GM12878 (cell line): ENCODE results near the gene MYL12A. TPM values are rescaled to one million over a fixed set of nuclear protein-coding genes. Genes with fewer than 3 reads are reported as not detected.

Experiments
- ATAC-seq: fragments of 200-7000 bp; cut with Tn5 transposase; 3 replicates; pipeline ENCODE4 v1.9.1; 2020; ENCODE audit warnings: mild to moderate bottlenecking, moderate library complexity
- BruUV-seq: library from RNA; stranded (reverse); fragments of 400-500 nt; replicated peaks from 2 replicates; lab custom pipeline; 2021; lab: Mats Ljungman, UMichigan
- CTCF ChIA-PET: fragments of 300-600 bp; sonication (Branson Sonifier 250); formaldehyde crosslinking; extraction: SDS; loops from one replicate; lab custom pipeline; 2021; ENCODE audit warnings: inconsistent platforms; lab: Yijun Ruan, JAX
- POLR2A ChIA-PET: fragments of 350-600 bp; formaldehyde crosslinking; extraction: SDS; loops from one replicate; lab custom pipeline; 2021; ENCODE audit warnings: inconsistent platforms; lab: Charles Lee
- RAD21 ChIA-PET: fragments of 300-600 bp; sonication (Branson Sonifier 250); formaldehyde crosslinking; loops from one replicate; lab custom pipeline; 2023; ENCODE audit warnings: antibody characterized with exemption; ENCODE audit not compliant: unreplicated experiment; lab: Charles Lee
- SMC1A ChIA-PET: fragments of 300-600 bp; sonication (Branson Sonifier 250); formaldehyde crosslinking; loops from one replicate; lab custom pipeline; 2023; ENCODE audit not compliant: unreplicated experiment, uncharacterized antibody; lab: Charles Lee
- DNase-seq: peaks from one replicate; pipeline ENCODE4 v3.0.0-alpha.2; 2011; ENCODE audit warnings: low read depth, low spot score
- FAIRE-seq: peaks from 3 replicates; lab custom pipeline; 2011; peaks lifted over from hg19 to GRCh38; lab: Jason Lieb, UNC
- H2AFZ ChIP-seq: 2 replicates; pipeline ENCODE4 v1.6.0; 2011; ENCODE audit warnings: low read depth, low read length, control low read depth; ENCODE audit not compliant: control insufficient read depth
- H3K27ac ChIP-seq: 2 replicates; pipeline ENCODE4 v1.5.1; 2011; ENCODE audit warnings: control low read depth; ENCODE audit not compliant: control insufficient read depth, insufficient read depth
- H3K27me3 ChIP-seq, 2 experiments: replicated peaks in 1 of 2; 2 replicates each; pipeline versions ENCODE4 v1.6.0 to v1.6.1; 2011; ENCODE audit warnings: low read length in 1 of 2; ENCODE audit not compliant: control insufficient read depth in 2 of 2, insufficient read depth in 2 of 2
- H3K36me3 ChIP-seq, 2 experiments: 2 replicates each; pipeline ENCODE4 v1.5.1; 2011; ENCODE audit warnings: low read length in 1 of 2; ENCODE audit not compliant: control insufficient read depth in 2 of 2, insufficient read depth in 2 of 2
- H3K4me1 ChIP-seq: 2 replicates; pipeline ENCODE4 v1.6.1; 2011; ENCODE audit warnings: mild to moderate bottlenecking, low read length, moderate library complexity, mixed read lengths; ENCODE audit not compliant: control insufficient read depth, insufficient read depth
- H3K4me2 ChIP-seq: 2 replicates; pipeline ENCODE4 v1.6.0; 2011; ENCODE audit warnings: control low read depth; ENCODE audit not compliant: control insufficient read depth, insufficient read depth
- H3K4me3 ChIP-seq: fragments of 200-600 bp; sonication (generic); 2 replicates; pipeline ENCODE4 v1.5.1; 2016
- H3K79me2 ChIP-seq: 2 replicates; pipeline ENCODE4 v1.6.0; 2011; ENCODE audit warnings: low read length; ENCODE audit not compliant: control insufficient read depth, insufficient read depth
- H3K9ac ChIP-seq: 2 replicates; pipeline ENCODE4 v1.8.0; 2011; ENCODE audit warnings: low read length, control low read depth, mixed read lengths; ENCODE audit not compliant: control insufficient read depth, insufficient read depth
- H3K9me3 ChIP-seq: replicated peaks from 3 replicates; pipeline ENCODE4 v1.5.1; 2011; ENCODE audit warnings: mild to moderate bottlenecking, low read length; ENCODE audit not compliant: control insufficient read depth, insufficient read depth
- H4K20me1 ChIP-seq: 2 replicates; pipeline ENCODE4 v1.6.0; 2011; ENCODE audit not compliant: control insufficient read depth, insufficient read depth
- BCL11A ChIP-seq: IDR thresholded peaks from 2 replicates; pipeline ENCODE4 v1.6.1; 2011; ENCODE audit warnings: low read depth, low read length
- ESRRA ChIP-seq: IDR thresholded peaks from 2 replicates; pipeline ENCODE4 v1.6.1; 2012; ENCODE audit warnings: mild to moderate bottlenecking, low read length, improper control_type of control experiment
- HDAC2 ChIP-seq: fragments of 200-600 bp; sonication (generic); IDR thresholded peaks from 2 replicates; pipeline ENCODE4 v1.6.1; 2017
- HDAC6 ChIP-seq: fragments of 200-600 bp; sonication (generic); IDR thresholded peaks from one replicate; pipeline ENCODE4 v1.8.0; 2017; ENCODE audit warnings: antibody characterized with exemption; ENCODE audit not compliant: unreplicated experiment
- NFXL1 ChIP-seq: fragments of 450-650 bp; IDR thresholded peaks from 2 replicates; pipeline ENCODE4 v1.6.1; 2017; ENCODE audit warnings: antibody characterized with exemption, mild to moderate bottlenecking, borderline replicate concordance
- RAD21 ChIP-seq: IDR thresholded peaks from 2 replicates; pipeline ENCODE4 v1.6.1; 2011; ENCODE audit warnings: mild to moderate bottlenecking, low read depth, low read length, moderate library complexity; ENCODE audit not compliant: insufficient read depth
- SMC3 ChIP-seq: IDR thresholded peaks from 2 replicates; pipeline ENCODE4 v1.6.1; 2011; ENCODE audit warnings: low read length, improper control_type of control experiment, borderline replicate concordance
- ZNF384 ChIP-seq: IDR thresholded peaks from 2 replicates; pipeline ENCODE4 v1.6.1; 2012; ENCODE audit warnings: low read depth, mild to moderate bottlenecking, low read length, improper control_type of control experiment, borderline replicate concordance
- WGBS: methylation state at CpG from one replicate; pipeline ENCODE4 v1.1.6; 2016; ENCODE audit warnings: low lambda C conversion rate; ENCODE audit not compliant: insufficient replicate concordance, insufficient coverage; ENCODE audit errors: missing lambda C conversion rate; 5-methylcytosine and 5-hydroxymethylcytosine counted together
- in situ Hi-C: fragments of 300-500 bp; cut with MboI; formaldehyde crosslinking; loops from 9 replicates; pipeline ENCODE4 v1.14.3; 2018; ENCODE audit warnings: mixed read lengths
- intact Hi-C: fragments of 100-400 bp; cut with micrococcal nuclease; formaldehyde crosslinking; loops from one replicate; pipeline ENCODE4 v1.14.2; 2022; ENCODE audit not compliant: unreplicated experiment
- polyA plus RNA-seq, 11 experiments: library from polyadenylated mRNA; depleted of rRNA in 4 of 11; unstranded in 6 of 11; stranded (reverse) in 5 of 11; fragments of >200 nt; fragmentation: Nextera tagmentation in 4 of 11; fragmentation: Illumina TruSeq in 1 of 11; extraction: Ambion mirVana in 4 of 11; extraction: Trizol in 1 of 11; gene quantifications; 1 replicate in 1 of 11; 2 replicates in 10 of 11; pipeline versions ENCODE4 v1.2.1 to v1.2.3, GENCODE V29; 2011 to 2016; ENCODE audit warnings: inconsistent platforms in 2 of 11, missing spikeins in 2 of 11, low read depth in 1 of 11
- total RNA-seq, 4 experiments: library from RNA; depleted of rRNA in 3 of 4; stranded (reverse); fragments of >200 nt in 3 of 4; fragmentation: Illumina TruSeq in 1 of 4; extraction: Trizol in 1 of 4; gene quantifications; 2 replicates each; pipeline versions ENCODE4 v1.2.1 to v1.2.3, GENCODE V29; 2013 to 2021
- TF ChIP-seq, protein P1 (sequence below): fragments of 450-650 bp; IDR thresholded peaks from 2 replicates; pipeline ENCODE4 v1.6.1; 2017; ENCODE audit warnings: mild to moderate bottlenecking, moderate library complexity
- TF ChIP-seq, protein P2 (sequence below): fragments of 450-650 bp; IDR thresholded peaks from 2 replicates; pipeline ENCODE4 v1.6.1; 2016; ENCODE audit warnings: mild to moderate bottlenecking
- TF ChIP-seq, protein P3 (sequence below), 3 experiments: IDR thresholded peaks in 2 of 3; conservative IDR thresholded peaks in 1 of 3; 2 replicates each; pipeline ENCODE4 v1.5.1; 2011; ENCODE audit warnings: low read depth in 3 of 3, low read length in 3 of 3, mild to moderate bottlenecking in 3 of 3, control low read depth in 2 of 3, moderate library complexity in 2 of 3, inconsistent platforms in 1 of 3, mixed read lengths in 1 of 3; ENCODE audit not compliant: control insufficient read depth in 2 of 3, insufficient read depth in 1 of 3; ENCODE audit errors: extremely low read depth in 1 of 3

Gene MYL12A
- total and polyA plus RNA-seq, 10 of the 15 experiments (the other 5 are each of a cell fraction or from before 2014, with no cell fraction given) = 488 to 1,663 (median 924) TPM

DNA sequence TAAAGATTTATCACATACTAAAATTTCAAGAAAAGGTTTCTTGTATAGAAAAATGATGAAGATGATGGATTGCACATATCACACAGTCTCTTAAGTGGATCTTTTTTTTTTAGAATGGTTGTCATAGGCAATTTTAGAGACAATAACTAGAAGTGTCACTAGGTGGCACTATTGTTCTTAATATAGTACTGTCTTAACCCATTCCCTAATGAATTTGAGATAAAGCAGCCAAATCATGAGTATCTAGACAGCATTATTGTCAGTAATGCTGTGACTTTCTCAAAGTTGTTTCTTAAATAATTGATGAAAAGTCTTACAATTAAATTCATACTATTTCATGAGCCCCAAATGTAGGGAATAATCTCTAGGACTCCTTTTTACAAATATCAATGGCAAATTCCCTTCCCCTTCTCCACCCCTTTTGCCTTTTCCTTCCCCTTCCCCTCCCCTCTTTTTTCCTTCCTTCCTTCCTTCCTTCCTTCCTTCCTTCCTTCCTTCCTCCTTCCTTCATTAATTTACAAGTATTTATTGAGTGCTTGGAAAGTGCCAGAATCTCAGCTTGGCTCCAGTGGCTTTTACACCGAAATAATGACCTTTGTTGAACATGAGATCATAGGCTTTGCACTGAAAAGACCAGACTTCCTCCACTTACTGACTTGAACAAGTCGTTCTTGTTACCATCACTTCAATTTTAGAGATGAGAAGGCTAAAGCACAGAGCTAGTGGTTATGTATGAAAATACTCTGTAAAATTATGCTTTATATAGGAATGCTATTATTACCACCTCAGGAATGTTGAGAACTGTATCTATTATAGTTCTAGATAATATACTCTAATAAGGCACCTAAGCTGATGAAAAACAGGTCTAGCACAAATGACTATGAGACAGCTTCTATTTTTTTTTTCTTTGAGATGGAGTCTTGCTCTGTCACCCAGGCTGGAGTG, 34.1 kb downstream of the MYL12A start:
- Histone ChIP-seq H3K27me3 (no peaks in the 10 kb centered on the region), H3K27ac (no peak overlapping the region), H4K20me1 (no peaks in the 10 kb centered on the region), H2AFZ (no peak overlapping the region), H3K4me2 (no peak overlapping the region), H3K4me1 (peaks cover 24% of the 10 kb centered on the region), H3K9ac (no peak overlapping the region)
- RAD21 ChIA-PET = interaction anchor here (0.6 to 8.8 kb wide), 10 partner anchors 172 to 985 kb away, joined by 3 to 76 read pairs (median 6); no protein-coding TSS in a partner anchor
- SMC1A ChIA-PET = interaction anchor here (0.6 to 6.5 kb wide), 19 partner anchors 42 to 714 kb away, joined by 3 to 72 read pairs (median 3); no protein-coding TSS in a partner anchor
- BruUV-seq = no TSS peak
- intact Hi-C loops = loop anchor here (1.0 to 2.0 kb wide), 4 partner anchors 173 to 385 kb away; no protein-coding TSS in a partner anchor
- peak; percentile 75 for TF ChIP-seq RAD21
- TF ChIP-seq, protein P1, sequence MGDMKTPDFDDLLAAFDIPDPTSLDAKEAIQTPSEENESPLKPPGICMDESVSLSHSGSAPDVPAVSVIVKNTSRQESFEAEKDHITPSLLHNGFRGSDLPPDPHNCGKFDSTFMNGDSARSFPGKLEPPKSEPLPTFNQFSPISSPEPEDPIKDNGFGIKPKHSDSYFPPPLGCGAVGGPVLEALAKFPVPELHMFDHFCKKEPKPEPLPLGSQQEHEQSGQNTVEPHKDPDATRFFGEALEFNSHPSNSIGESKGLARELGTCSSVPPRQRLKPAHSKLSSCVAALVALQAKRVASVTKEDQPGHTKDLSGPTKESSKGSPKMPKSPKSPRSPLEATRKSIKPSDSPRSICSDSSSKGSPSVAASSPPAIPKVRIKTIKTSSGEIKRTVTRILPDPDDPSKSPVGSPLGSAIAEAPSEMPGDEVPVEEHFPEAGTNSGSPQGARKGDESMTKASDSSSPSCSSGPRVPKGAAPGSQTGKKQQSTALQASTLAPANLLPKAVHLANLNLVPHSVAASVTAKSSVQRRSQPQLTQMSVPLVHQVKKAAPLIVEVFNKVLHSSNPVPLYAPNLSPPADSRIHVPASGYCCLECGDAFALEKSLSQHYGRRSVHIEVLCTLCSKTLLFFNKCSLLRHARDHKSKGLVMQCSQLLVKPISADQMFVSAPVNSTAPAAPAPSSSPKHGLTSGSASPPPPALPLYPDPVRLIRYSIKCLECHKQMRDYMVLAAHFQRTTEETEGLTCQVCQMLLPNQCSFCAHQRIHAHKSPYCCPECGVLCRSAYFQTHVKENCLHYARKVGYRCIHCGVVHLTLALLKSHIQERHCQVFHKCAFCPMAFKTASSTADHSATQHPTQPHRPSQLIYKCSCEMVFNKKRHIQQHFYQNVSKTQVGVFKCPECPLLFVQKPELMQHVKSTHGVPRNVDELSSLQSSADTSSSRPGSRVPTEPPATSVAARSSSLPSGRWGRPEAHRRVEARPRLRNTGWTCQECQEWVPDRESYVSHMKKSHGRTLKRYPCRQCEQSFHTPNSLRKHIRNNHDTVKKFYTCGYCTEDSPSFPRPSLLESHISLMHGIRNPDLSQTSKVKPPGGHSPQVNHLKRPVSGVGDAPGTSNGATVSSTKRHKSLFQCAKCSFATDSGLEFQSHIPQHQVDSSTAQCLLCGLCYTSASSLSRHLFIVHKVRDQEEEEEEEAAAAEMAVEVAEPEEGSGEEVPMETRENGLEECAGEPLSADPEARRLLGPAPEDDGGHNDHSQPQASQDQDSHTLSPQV = 0 out of 2 replicates have a peak, but pooled peaks have one; percentile 42
- TF ChIP-seq ZNF384 = peak; percentile 68
- TF ChIP-seq SMC3 = peak; percentile 81; the same call in 1 of the 2 replicates
- no peak for TF ChIP-seq HDAC6
- no peak for TF ChIP-seq NFXL1
- TF ChIP-seq, protein P2, sequence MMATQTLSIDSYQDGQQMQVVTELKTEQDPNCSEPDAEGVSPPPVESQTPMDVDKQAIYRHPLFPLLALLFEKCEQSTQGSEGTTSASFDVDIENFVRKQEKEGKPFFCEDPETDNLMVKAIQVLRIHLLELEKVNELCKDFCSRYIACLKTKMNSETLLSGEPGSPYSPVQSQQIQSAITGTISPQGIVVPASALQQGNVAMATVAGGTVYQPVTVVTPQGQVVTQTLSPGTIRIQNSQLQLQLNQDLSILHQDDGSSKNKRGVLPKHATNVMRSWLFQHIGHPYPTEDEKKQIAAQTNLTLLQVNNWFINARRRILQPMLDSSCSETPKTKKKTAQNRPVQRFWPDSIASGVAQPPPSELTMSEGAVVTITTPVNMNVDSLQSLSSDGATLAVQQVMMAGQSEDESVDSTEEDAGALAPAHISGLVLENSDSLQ = peak; percentile 32; the same call in 1 of the 2 replicates
- TF ChIP-seq HDAC2 = no peak
- TF ChIP-seq BCL11A = no peak
- no peak for TF ChIP-seq ESRRA
- TF ChIP-seq, protein P3, sequence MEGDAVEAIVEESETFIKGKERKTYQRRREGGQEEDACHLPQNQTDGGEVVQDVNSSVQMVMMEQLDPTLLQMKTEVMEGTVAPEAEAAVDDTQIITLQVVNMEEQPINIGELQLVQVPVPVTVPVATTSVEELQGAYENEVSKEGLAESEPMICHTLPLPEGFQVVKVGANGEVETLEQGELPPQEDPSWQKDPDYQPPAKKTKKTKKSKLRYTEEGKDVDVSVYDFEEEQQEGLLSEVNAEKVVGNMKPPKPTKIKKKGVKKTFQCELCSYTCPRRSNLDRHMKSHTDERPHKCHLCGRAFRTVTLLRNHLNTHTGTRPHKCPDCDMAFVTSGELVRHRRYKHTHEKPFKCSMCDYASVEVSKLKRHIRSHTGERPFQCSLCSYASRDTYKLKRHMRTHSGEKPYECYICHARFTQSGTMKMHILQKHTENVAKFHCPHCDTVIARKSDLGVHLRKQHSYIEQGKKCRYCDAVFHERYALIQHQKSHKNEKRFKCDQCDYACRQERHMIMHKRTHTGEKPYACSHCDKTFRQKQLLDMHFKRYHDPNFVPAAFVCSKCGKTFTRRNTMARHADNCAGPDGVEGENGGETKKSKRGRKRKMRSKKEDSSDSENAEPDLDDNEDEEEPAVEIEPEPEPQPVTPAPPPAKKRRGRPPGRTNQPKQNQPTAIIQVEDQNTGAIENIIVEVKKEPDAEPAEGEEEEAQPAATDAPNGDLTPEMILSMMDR (IDR thresholded peaks at IDR 0.05 in 2 of 3, conservative IDR thresholded peaks at IDR 0.05 in 1 of 3; ENCODE audit: control insufficient read depth in 2 of 3, extremely low read depth in 1 of 3, insufficient read depth in 1 of 3, low read depth in 3 of 3, low read length in 3 of 3) = peak; percentile 35 to 66 (median 46); a peak in 4 of 6 replicates
- TF ChIP-seq, all 136 proteins: peak for 6
- ChIA-PET POLR2A (interaction anchor here (0.6 to 0.8 kb wide), 4 partner anchors 390 to 796 kb away, joined by 3 to 6 read pairs (median 4); no protein-coding TSS in a partner anchor), CTCF (interaction anchor here (0.6 to 11.4 kb wide), 20 partner anchors 11 to 1776 kb away, joined by 3 to 204 read pairs (median 4); no protein-coding TSS in a partner anchor)
- H3K79me2 ChIP-seq = no peaks in the 10 kb centered on the region
- peak; percentile 69 for ATAC-seq
- in situ Hi-C loops = loop anchor here (5.0 to 10.0 kb wide), 3 partner anchors 171 to 1773 kb away; partner anchors contain the start of gene TGIF1
- H3K9me3 ChIP-seq = peaks cover 4% of the 10 kb centered on the region; the same call in 2 of the 3 replicates
- WGBS = 52% methylated on average over 2 of the region's 2 CpGs
- no peak overlapping the region for H3K4me3 ChIP-seq
- no peak for DNase-seq
- peaks cover 0 to 3% of the 10 kb centered on the region in 2 experiments; a peak in 1 of 4 replicates for H3K36me3 ChIP-seq
- peak; percentile 31 for FAIRE-seq
